SK-N-SH (cell line): Measurements from ENCODE around the gene DGKK. TPM values are rescaled to one million over a fixed set of nuclear protein-coding genes. Genes with fewer than 3 reads are reported as not detected.

ENCODE experiments used
- CTCF ChIA-PET: fragments of 300-600, 350-600 bp; formaldehyde crosslinking; extraction: SDS; loops from one replicate; lab custom pipeline; 2021; lab: Yijun Ruan, JAX
- POLR2A ChIA-PET: fragments of 350-600 bp; sonication (Branson Sonifier 250); formaldehyde crosslinking; extraction: SDS; loops from one replicate; lab custom pipeline; 2020; ENCODE audit warnings: antibody characterized with exemption, inconsistent platforms; lab: Yijun Ruan, JAX
- DNase-seq: peaks from one replicate; pipeline ENCODE4 v3.0.0; 2012
- H2AFZ ChIP-seq: fragments of 200-600 bp; sonication (generic); 2 replicates; pipeline ENCODE4 v1.8.1; 2016; ENCODE audit warnings: antibody characterized with exemption, mild to moderate bottlenecking, low read depth
- H3F3A ChIP-seq: fragments of 200-600 bp; sonication (generic); replicated peaks from 2 replicates; pipeline ENCODE3; 2016; ENCODE audit warnings: antibody characterized with exemption, mild to moderate bottlenecking; ENCODE audit not compliant: insufficient read depth
- H3K27ac ChIP-seq, 2 experiments: fragments of 200-500 bp in 1 of 2; fragments of 200-600 bp in 1 of 2; sonication (Bioruptor generic) in 1 of 2; sonication (generic), shearing (Covaris generic) in 1 of 2; 2 replicates each; pipeline versions ENCODE4 v1.5.1 to v1.6.1; 2014 to 2016; ENCODE audit warnings: low read depth in 2 of 2, inconsistent platforms in 1 of 2, low read length in 1 of 2, mild to moderate bottlenecking in 1 of 2, mixed read lengths in 1 of 2
- H3K27me3 ChIP-seq: fragments of 200-600 bp; sonication (generic), shearing (Covaris generic); 2 replicates; pipeline ENCODE4 v1.6.1; 2016; ENCODE audit warnings: mixed run types; ENCODE audit not compliant: insufficient read depth
- H3K36me3 ChIP-seq, 2 experiments: fragments of 200-500 bp in 1 of 2; fragments of 200-600 bp in 1 of 2; sonication (Bioruptor generic) in 1 of 2; sonication (generic) in 1 of 2; replicated peaks in 1 of 2; 2 replicates each; pipeline versions ENCODE3 to v1.5.1; 2014 to 2016; ENCODE audit warnings: low read length in 1 of 2, mild to moderate bottlenecking in 1 of 2; ENCODE audit not compliant: insufficient read depth in 2 of 2, control insufficient read depth in 1 of 2
- H3K4me1 ChIP-seq, 2 experiments: fragments of 200-500 bp in 1 of 2; fragments of 200-600 bp in 1 of 2; sonication (Bioruptor generic) in 1 of 2; sonication (generic), shearing (Covaris generic) in 1 of 2; 2 replicates each; pipeline versions ENCODE4 v1.5.1 to v1.6.1; 2014 to 2016; ENCODE audit warnings: low read depth in 1 of 2, low read length in 1 of 2, mixed run types in 1 of 2; ENCODE audit not compliant: insufficient read depth in 2 of 2, control insufficient read depth in 1 of 2
- H3K4me2 ChIP-seq: fragments of 200-600 bp; sonication (generic), shearing (Covaris generic); 2 replicates; pipeline ENCODE4 v1.6.1; 2017; ENCODE audit warnings: mixed run types
- H3K4me3 ChIP-seq, 2 experiments: fragments of 200-500 bp in 1 of 2; fragments of 200-600 bp in 1 of 2; sonication (Bioruptor generic) in 1 of 2; sonication (generic), shearing (Covaris generic) in 1 of 2; 2 replicates each; pipeline versions ENCODE4 v1.5.1 to v1.8.1; 2014 to 2016; ENCODE audit warnings: low read depth in 2 of 2, inconsistent platforms in 1 of 2, low read length in 1 of 2, mild to moderate bottlenecking in 1 of 2, mixed read lengths in 1 of 2, moderate library complexity in 1 of 2
- H3K79me2 ChIP-seq: fragments of 200-600 bp; sonication (generic); 2 replicates; pipeline ENCODE4 v1.8.1; 2017; ENCODE audit warnings: mild to moderate bottlenecking; ENCODE audit not compliant: insufficient read depth
- H3K9ac ChIP-seq: fragments of 200-600 bp; sonication (generic); 2 replicates; pipeline ENCODE4 v1.6.1; 2017; ENCODE audit warnings: mixed run types
- H3K9me2 ChIP-seq: fragments of 200-600 bp; sonication (generic); 2 replicates; pipeline ENCODE4 v1.6.1; 2017; ENCODE audit warnings: mixed run types
- H3K9me3 ChIP-seq: fragments of 200-600 bp; sonication (generic); 2 replicates; pipeline ENCODE4 v1.6.1; 2017; ENCODE audit warnings: mixed run types, mild to moderate bottlenecking, moderate library complexity
- H4K20me1 ChIP-seq: fragments of 200-600 bp; sonication (generic); 2 replicates; pipeline ENCODE4 v1.6.1; 2017; ENCODE audit warnings: mild to moderate bottlenecking, mixed run types; ENCODE audit not compliant: insufficient read depth
- CHD2 ChIP-seq: fragments of 150-350 bp; IDR thresholded peaks from 2 replicates; pipeline ENCODE4 v1.6.1; 2018; ENCODE audit warnings: low read length; ENCODE audit not compliant: partially characterized antibody
- CTCF ChIP-seq: fragments of 200-600 bp; sonication (generic); IDR thresholded peaks from 2 replicates; pipeline ENCODE4 v1.6.1; 2017; ENCODE audit warnings: antibody characterized with exemption, mild to moderate bottlenecking, moderate library complexity
- ELF1 ChIP-seq: IDR thresholded peaks from 2 replicates; pipeline ENCODE4 v1.4.0; 2012
- EP300 ChIP-seq, 2 experiments: IDR thresholded peaks; 2 replicates each; pipeline versions ENCODE4 v1.4.0 to v1.6.1; 2012; ENCODE audit warnings: borderline replicate concordance in 1 of 2, low read depth in 1 of 2, low read length in 1 of 2
- EZH2phosphoT487 ChIP-seq: fragments of 200-600 bp; sonication (generic); IDR thresholded peaks from 2 replicates; pipeline ENCODE4 v1.6.1; 2017; ENCODE audit warnings: low read depth, mixed run types, mild to moderate bottlenecking, antibody characterized with exemption, moderate library complexity, borderline replicate concordance
- FOSL2 ChIP-seq: IDR thresholded peaks from 2 replicates; pipeline ENCODE4 v1.4.0; 2012; ENCODE audit warnings: low read depth, mild to moderate bottlenecking, moderate library complexity, borderline replicate concordance
- FOXJ3 ChIP-seq: sonication (generic); formaldehyde crosslinking; IDR thresholded peaks from 2 replicates; pipeline ENCODE4 v1.5.1; 2020; ENCODE audit warnings: mild to moderate bottlenecking, missing genetic modification reagents
- FOXM1 ChIP-seq: IDR thresholded peaks from 2 replicates; pipeline ENCODE4 v1.4.0; 2012; ENCODE audit warnings: low read depth, mild to moderate bottlenecking
- IRF3 ChIP-seq: fragments of 150-350 bp; IDR thresholded peaks from 2 replicates; pipeline ENCODE4 v1.6.1; 2016; ENCODE audit warnings: mild to moderate bottlenecking, low read depth, low read length
- JUND ChIP-seq: IDR thresholded peaks from 2 replicates; pipeline ENCODE4 v1.4.0; 2012
- MAX ChIP-seq: IDR thresholded peaks from 2 replicates; pipeline ENCODE4 v1.4.0; 2012; ENCODE audit warnings: low read depth
- MEF2A ChIP-seq: IDR thresholded peaks from 2 replicates; pipeline ENCODE4 v1.4.0; 2012; ENCODE audit warnings: low read depth, borderline replicate concordance
- NFIC ChIP-seq: IDR thresholded peaks from 2 replicates; pipeline ENCODE4 v1.4.0; 2012; ENCODE audit warnings: borderline replicate concordance
- NRF1 ChIP-seq: IDR thresholded peaks from 2 replicates; pipeline ENCODE4 v1.6.1; 2012; ENCODE audit warnings: low read depth, mild to moderate bottlenecking, low read length
- RCOR1 ChIP-seq: fragments of 150-350 bp; IDR thresholded peaks from 2 replicates; pipeline ENCODE4 v1.6.1; 2017; ENCODE audit warnings: antibody characterized with exemption, low read length
- RFX5 ChIP-seq: IDR thresholded peaks from 2 replicates; pipeline ENCODE4 v1.6.1; 2012; ENCODE audit warnings: mild to moderate bottlenecking, improper control_type of control experiment, low read length
- RXRA ChIP-seq: IDR thresholded peaks from 2 replicates; pipeline ENCODE4 v1.4.0; 2012; ENCODE audit warnings: low read depth, mild to moderate bottlenecking, borderline replicate concordance
- SMC3 ChIP-seq: IDR thresholded peaks from 2 replicates; pipeline ENCODE4 v1.6.1; 2012; ENCODE audit warnings: low read depth, low read length, improper control_type of control experiment
- USF1 ChIP-seq: IDR thresholded peaks from 2 replicates; pipeline ENCODE4 v1.4.0; 2012; ENCODE audit warnings: low read depth, borderline replicate concordance
- USF2 ChIP-seq: fragments of 150-350 bp; IDR thresholded peaks from 2 replicates; pipeline ENCODE4 v1.6.1; 2017; ENCODE audit warnings: antibody characterized with exemption, low read length, low read depth, borderline replicate concordance
- WGBS: methylation state at CpG from one replicate; pipeline ENCODE4 v1.1.6; 2017; ENCODE audit warnings: low lambda C conversion rate; 5-methylcytosine and 5-hydroxymethylcytosine counted together
- polyA plus RNA-seq, 3 experiments: library from polyadenylated mRNA; depleted of rRNA; stranded (reverse); fragments of >200 nt; gene quantifications; 2 replicates each; pipeline ENCODE4 v1.2.3, GENCODE V29; 2012

Gene DGKK
- polyA plus RNA-seq, 1 of the 3 experiments (the other 2 are of a cell fraction) = 0.02 TPM

GRCh38 chrX:50407976-50408375 is 62.6 kb downstream of the DGKK start:
- H3K4me2 ChIP-seq = no peak overlapping the region
- no peak for DNase-seq
- no peaks in the 10 kb centered on the region for H3F3A ChIP-seq
- no peaks in the 10 kb centered on the region for H3K27me3 ChIP-seq
- no peak overlapping the region for H2AFZ ChIP-seq
- H3K36me3 ChIP-seq = no peaks in the 10 kb centered on the region
- WGBS = 15% methylated on average over 2 of the region's 2 CpGs
- POLR2A ChIA-PET = no interaction called here
- no peaks in the 10 kb centered on the region for H3K9me2 ChIP-seq
- H4K20me1 ChIP-seq = no peaks in the 10 kb centered on the region
- H3K9me3 ChIP-seq = no peaks in the 10 kb centered on the region
- no peak for TF ChIP-seq NFIC
- H3K27ac ChIP-seq = no peak overlapping the region
- CTCF ChIA-PET = no interaction called here
- no peaks in the 10 kb centered on the region for H3K4me1 ChIP-seq
- H3K4me3 ChIP-seq = no peak overlapping the region
- no peak overlapping the region for H3K9ac ChIP-seq
- no peaks in the 10 kb centered on the region for H3K79me2 ChIP-seq

- H4K20me1 ChIP-seq = no peaks in the 10 kb centered on the region
- no peak overlapping the region for H3K9ac ChIP-seq
- H3K27me3 ChIP-seq = no peaks in the 10 kb centered on the region
- H3F3A ChIP-seq = no peaks in the 10 kb centered on the region
- H2AFZ ChIP-seq = no peak overlapping the region
- no peak overlapping the region for H3K4me3 ChIP-seq
- no peak overlapping the region for H3K4me2 ChIP-seq
- ChIA-PET CTCF (no interaction called here), POLR2A (no interaction called here)
- no peaks in the 10 kb centered on the region for H3K9me2 ChIP-seq
- TF ChIP-seq CHD2 (no peak), FOXJ3 (CRISPR knock-in tag) (no peak), RCOR1 (no peak), USF1 (no peak), USF2 (no peak), EP300 (IDR thresholded peaks at IDR 0.05; ENCODE audit: borderline replicate concordance in 1 of 2, low read depth in 1 of 2, low read length in 1 of 2) (no peak), NRF1 (no peak), RXRA (no peak), ELF1 (no peak), RFX5 (no peak), MAX (no peak), EZH2phosphoT487 (no peak), FOSL2 (no peak), JUND (no peak), CTCF (no peak), FOXM1 (no peak), MEF2A (no peak), IRF3 (no peak), SMC3 (no peak)
- H3K4me1 ChIP-seq = no peaks in the 10 kb centered on the region
- WGBS = 9% methylated on average over 5 of the region's 5 CpGs
- H3K36me3 ChIP-seq = no peaks in the 10 kb centered on the region
- no peaks in the 10 kb centered on the region for H3K9me3 ChIP-seq
- no peak overlapping the region for H3K27ac ChIP-seq
- no peak for DNase-seq
- H3K79me2 ChIP-seq = no peaks in the 10 kb centered on the region
Observed at GRCh38 chrX:50403903-50404302, 66.7 kb downstream of the DGKK start.
